ENCODE results near the gene SAP130.
"Not testable (repeated sequence)": the region's sequence is repeated elsewhere in the genome, so short reads cannot be mapped to it uniquely, and the experiment has no call there.

SAP130 gene

GRCh38 chr2:127945281-127945680 lies 82.6 kb downstream of the SAP130 start:
- no peak for DNase-seq

DNA sequence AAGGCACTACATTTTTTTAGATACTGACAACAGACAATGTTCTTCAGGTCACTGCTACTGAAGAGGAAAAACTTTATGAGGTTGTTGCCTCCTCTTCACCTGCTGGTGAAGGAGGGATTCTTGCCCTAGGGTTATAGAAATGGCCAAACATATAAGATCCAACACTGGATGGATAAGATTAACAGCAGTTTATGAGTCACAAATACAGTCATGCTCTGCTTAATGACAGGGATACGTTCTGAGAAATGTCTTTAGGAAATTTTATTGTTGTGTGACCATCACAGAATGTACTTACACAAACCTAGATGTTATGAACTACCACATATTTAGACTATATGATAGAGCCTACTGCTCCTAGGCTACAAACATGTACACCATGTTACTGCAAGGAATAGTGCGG lies 84.7 kb downstream of the SAP130 start:
- DNase-seq, result no peak

DNA sequence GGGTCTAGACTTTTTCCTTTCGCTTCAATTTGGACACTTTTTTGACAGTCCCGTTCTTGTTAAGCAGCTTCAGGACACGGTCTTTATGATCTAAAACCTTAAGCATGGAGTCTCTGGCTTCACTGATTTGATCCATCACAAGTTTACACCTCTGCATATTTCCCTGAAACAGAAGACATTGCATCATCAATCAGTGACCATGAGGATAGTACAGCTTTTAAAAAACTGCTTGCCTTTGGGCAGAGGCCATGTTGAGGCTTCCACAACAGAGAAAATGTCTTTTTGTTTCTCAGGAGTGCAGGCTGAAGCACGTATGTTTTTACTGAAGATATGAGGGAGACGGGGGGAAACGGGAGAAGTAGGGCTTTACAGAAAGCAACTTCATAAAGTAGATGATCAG lies 85.9 kb downstream of the SAP130 start:
- DNase-seq, result no peak

DNA sequence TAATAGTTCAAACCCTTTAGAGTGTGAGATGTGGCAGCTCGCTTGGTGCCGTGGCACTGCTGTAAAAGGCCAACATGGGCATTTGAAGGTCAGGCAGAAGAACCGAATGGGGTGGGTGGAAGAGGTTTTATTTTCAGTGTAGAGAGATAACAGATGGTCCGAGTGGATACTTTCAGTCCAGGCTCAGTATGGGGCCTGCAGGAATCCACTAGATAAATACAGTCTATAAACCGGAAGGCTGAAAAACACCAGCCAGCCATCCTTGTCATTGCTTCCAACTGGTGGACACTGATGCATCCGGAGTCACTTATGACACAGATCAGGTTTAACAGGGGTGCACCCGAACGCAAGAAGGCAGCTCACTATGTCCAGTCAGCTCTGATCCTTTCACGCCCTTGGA lies 86.4 kb downstream of the SAP130 start:
- DNase-seq, result no peak

- no peak for DNase-seq
These were observed 87.2 kb downstream of the SAP130 start for GRCh38 chr2:127940641-127941040.

DNA sequence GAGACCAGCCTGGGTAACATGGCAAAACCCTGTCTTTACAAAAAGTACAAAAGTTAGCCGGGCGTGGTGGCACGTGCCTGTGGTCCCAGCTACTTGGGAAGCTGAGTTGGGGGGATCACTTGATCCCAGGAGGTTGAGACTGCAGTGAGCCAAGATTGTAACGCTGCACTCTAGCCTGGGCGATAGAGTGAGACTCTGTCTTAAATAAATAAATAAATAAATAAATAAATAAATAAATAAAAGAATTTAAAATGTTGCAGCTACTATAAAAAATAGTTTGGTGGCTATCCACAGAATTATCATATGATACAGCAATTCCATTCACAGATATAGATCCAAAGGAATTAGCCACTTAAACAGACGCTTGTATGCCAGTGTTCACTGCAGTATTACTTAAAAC lies 92.5 kb downstream of the SAP130 start:
- no peak for DNase-seq

DNA sequence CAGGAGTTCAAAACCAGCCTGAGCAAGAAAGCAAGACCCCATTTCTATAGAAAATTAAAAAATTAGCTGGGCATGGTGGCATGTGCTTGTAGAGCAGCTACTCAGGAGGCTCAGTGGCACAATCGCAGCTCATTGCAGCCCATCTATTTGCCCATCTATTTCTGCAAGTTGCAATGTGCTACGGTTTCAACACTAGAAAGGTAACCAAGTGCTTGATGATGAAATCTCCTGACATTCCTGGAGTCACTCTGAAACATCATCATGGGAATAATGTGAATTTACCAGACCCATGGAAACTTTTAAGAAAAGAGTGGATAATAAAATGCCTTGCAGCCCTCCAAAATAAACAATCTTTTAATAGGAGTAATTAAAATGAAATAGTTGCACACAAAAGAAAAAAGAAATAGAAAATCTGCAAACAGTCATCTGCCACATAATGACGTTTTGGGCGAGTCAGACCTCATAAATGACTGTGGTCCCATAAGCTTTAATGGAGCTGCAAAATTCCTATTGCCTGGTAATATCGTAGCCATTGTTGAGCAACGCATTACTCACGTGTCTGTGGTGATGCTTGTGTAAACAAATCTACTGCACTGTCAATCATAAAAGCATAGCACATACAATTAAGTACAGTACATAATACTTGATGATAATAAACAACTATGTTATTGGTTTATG lies 95.5 kb downstream of the SAP130 start:
- DNase-seq, result no peak

- no peak for DNase-seq
These were observed 98.4 kb downstream of the SAP130 start for GRCh38 chr2:127929449-127929848.

GRCh38 chr2:127927384-127927783 lies 100.5 kb downstream of the SAP130 start:
- no peak for DNase-seq

DNA sequence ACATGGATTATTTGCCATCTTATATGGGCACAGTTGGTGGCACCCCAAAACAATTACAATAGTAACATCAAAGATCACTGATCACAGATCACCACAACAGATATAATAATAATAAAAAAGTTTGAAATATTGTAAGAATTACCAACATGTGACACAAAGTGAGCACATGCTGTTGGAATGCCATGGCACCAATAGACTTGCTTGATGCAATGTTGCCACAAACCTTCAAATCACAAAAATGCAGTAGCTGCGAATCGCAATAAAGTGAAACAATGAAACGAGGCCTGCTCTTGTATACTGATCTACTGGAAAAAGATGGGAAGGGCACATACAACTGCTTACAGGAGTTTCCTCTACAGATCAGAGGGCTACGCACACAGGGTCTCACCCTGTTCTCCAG lies 109.9 kb downstream of the SAP130 start:
- DNase-seq, result no peak

GRCh38 chr2:127913808-127914457 lies 113.9 kb downstream of the SAP130 start:
- DNase-seq, result no peak

- DNase-seq, result no peak
These were observed 116.1 kb downstream of the SAP130 start for GRCh38 chr2:127911737-127912136.

DNA sequence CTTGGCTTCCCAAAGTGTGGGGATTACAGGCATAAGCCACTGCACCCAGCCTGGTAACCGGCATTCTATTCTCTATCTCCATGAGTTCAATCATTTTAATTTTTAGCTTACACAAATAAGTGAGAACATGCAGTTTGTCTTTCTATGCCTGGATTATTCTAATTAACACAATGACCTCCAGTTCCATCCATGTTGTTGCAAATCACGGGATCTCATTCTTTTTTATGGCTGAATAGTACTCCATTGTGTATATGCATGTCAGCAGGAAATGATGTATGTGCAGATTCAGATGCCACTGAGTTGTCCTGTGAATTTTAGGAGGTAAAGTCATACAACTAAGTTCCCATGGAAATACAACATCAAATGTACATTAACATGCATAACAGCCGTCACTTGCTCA lies 117.4 kb downstream of the SAP130 start:
- DNase-seq, result no peak

- no peak for DNase-seq
These were observed 118.8 kb downstream of the SAP130 start for GRCh38 chr2:127909019-127909418.

DNA sequence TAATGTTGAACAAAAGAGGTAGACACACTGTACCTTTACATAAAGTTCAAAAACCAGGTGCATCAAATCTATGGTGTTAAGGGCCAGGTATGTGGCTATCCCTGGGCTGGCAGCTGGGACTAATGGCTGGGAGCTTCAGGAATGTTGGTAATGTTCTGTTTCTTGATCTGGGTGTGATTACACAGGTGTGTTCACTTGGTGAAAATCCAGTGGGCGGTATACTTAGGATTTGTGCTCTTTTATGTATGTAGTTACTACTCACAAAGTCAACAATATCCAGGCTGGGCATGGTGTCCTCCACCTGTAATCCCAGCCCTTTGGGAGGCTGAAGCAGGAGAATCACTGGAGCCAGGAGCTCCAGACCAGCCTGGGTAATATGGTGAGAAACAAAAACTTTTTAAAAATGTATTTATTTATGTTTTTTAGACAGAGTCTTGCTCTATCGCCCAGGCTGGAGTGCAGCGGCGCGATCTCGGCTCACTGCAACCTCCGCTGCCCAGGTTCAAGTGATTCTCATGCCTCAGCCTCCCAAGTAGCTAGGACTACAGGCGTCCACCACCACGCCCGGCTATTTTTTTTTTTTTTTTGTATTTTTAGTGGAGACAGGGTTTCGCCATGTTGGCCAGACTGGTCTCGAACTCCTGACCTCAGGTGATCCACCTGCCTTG lies 120.0 kb downstream of the SAP130 start:
- DNase-seq, result not testable (repeated sequence)

DNA sequence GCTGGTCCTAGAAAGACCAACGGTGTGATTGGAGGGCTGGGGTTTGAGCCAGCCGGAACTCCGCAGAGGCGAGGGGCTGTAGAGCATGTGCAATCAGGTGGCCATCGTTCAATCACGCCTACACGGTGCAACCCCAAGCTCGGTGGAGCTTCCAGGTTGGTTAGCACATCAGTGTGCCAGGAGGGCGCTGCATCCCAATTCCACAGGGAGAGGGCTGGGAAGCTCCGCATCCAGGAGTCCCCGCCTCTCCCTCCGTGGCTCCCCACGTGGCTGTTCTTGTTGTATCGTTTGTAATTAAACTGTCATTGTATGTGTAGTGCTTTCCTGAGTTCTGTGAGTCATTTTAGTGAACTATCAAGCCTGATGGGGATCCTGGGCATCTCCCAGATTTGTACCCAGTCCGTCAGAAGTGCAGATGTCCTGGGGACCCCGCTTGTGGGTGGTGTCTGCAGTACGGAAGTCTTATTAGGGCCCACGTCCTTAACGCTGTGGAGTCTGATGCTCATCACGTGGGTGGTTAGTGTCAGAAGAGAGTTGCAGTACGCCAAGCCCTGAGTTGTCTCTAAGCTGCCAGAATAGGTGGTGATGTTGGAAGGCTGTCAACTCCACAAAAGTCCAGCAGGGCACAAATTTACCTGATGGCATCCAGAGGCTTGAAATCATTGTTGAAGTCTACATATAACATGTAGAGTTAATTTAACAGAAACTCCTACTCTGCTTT lies 121.5 kb downstream of the SAP130 start:
- no peak for DNase-seq

GRCh38 chr2:127901339-127902056 lies 126.4 kb downstream of the SAP130 start:
- no peak for DNase-seq

DNA sequence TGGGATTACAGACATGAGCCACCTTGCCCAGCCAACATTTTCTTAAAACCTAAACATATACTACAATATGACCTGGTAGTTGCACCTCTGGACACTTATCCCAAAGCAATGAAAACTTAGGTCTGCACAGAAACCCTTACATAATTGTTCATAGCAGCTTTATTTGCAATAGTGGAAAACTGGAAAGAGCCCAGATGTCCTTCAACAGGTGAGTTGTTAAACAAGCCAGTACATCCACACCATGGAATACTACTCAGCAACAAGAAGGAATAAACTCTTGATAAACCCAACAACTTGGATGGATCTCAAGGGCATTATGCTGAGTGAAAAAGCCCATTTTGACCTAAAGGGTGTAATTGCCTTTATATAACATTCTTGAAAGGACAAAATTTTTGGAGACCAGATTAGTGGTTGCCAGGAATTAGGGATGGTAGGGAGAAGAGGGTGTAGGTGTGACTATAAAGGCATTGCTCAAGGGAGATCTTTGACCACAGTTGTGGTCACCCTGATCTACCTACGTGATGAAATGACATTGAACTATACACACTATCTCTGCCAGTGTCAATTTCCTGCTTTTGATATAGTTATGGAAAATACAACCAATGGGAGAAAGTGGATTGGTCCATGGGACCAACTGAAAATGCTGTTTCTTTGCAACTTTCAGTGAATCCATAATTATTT lies 130.2 kb downstream of the SAP130 start:
- no peak for DNase-seq

- DNase-seq, result no peak
These were observed 134.4 kb downstream of the SAP130 start for GRCh38 chr2:127893494-127893893.

DNA sequence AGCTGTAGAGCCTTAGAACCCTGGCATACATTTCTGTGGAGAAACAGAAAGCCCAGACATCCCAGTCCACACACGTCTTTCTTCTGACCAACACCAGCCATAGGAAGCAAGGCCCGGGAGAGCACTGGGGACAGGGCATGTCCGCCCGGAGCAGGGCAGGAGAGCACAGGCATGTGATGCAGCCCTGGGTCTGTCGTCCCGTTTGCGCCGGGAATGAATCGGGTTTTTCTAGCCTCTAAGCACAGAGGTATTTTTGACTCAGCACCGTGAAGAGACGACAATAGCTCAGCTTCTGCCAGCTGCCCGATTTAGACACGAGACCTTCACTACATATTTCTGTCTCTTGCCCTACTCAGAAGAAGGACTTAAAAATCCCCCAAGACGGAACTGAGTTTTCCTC lies 134.8 kb downstream of the SAP130 start:
- no peak for DNase-seq

GRCh38 chr2:127891811-127892210 lies 136.0 kb downstream of the SAP130 start:
- DNase-seq, result peak in 1 of 2 experiments; percentile 16

All from Kasumi-1 (cell line).